Lower lobe of right lung (tissue), 2 donors: Measurements from ENCODE around the gene STK35. TPM values are rescaled to one million over a fixed set of nuclear protein-coding genes. Genes with fewer than 3 reads are reported as not detected.

Experiments used
- ATAC-seq, 2 donors: fragments of 200-7000 bp; cut with Tn5 transposase; one replicate each; pipeline ENCODE4 v1.9.1; 2020 to 2022; ENCODE audit warnings: mild to moderate bottlenecking in 2 of 2, moderate library complexity in 2 of 2
- DNase-seq: peaks from one replicate; pipeline ENCODE4 v3.0.0-alpha.2; 2020
- H3K27ac ChIP-seq: fragments of 200-600 bp; one replicate; pipeline ENCODE4 v1.8.0; 2022
- H3K27me3 ChIP-seq: fragments of 200-600 bp; one replicate; pipeline ENCODE4 v1.8.0; 2022; ENCODE audit warnings: low read depth
- H3K36me3 ChIP-seq: fragments of 200-600 bp; one replicate; pipeline ENCODE4 v1.8.0; 2022; ENCODE audit warnings: mild to moderate bottlenecking
- H3K4me1 ChIP-seq: fragments of 200-600 bp; one replicate; pipeline ENCODE4 v1.8.0; 2022
- H3K4me3 ChIP-seq: fragments of 200-600 bp; one replicate; pipeline ENCODE4 v1.8.0; 2022; ENCODE audit warnings: mild to moderate bottlenecking
- H3K9me3 ChIP-seq: fragments of 200-600 bp; one replicate; pipeline ENCODE4 v1.8.0; 2022
- intact Hi-C: fragments of 100-400 bp; cut with DNase I; formaldehyde crosslinking; loops from one replicate; pipeline ENCODE4 v1.11.0; 2022
- long read RNA-seq: library from polyadenylated mRNA; unstranded; transcript quantifications from one replicate; pipeline ENCODE4 v2.0.0, GENCODE V29; 2021
- total RNA-seq: library from RNA; stranded (reverse); fragmentation: NEBNext Ultra II Directional; extraction: Animal tissue kit (Norgen Biotek cat#: 25700); gene quantifications from one replicate; pipeline ENCODE4 v1.2.1, GENCODE V29; 2021
- TF ChIP-seq, protein P1 (sequence below): fragments of 200-600 bp; IDR thresholded peaks from one replicate; pipeline ENCODE4 v1.8.0; 2022; ENCODE audit warnings: antibody characterized with exemption, mild to moderate bottlenecking
- donor health status: DM: no; HTN: yes; CAD: no; lungs with severe emphysema.

The STK35 gene
- total RNA-seq: 13.9 TPM
- long read RNA-seq, partial matches to known transcripts: 5 of 27 reads
- long read RNA-seq, other reads (novel, unspliced or antisense): 22 of 27 reads

DNA sequence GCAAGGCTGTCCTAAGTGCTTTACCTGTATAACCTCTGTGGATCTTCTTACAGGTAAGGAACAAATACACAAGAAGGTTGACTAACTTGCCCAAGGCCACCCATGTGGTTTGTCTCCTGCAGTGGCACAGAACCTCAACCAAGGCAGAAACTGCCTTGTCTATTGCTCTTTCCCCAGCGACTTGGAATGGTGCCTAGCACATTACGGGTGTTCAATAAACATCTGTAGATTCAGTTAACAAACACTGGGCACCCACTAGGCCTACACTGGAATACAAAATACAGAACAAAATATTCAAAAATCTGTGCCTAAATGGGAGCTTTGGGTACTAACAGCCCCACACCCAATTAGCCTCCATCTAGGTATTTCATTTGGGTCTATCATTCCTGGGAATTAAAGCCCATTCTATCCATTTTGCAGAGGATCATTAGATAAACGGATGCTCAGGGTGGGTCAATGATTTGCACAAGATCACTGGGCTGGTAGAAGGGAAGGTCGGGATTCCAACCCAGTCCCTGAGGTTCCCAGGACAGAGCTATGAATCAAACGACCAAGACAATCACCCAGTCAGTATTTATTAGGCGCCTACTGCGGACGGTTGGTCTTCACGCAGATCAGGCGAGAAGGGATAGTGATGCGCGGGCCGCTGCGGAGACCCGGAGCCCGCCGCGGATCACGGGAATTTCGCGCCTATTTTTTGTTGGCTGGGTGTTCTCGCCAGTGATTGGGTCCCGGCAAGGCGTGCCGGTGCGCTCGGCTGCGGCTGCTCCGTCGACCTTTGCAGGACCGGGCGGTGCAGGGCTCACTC is at the start of gene STK35:
TSS of gene STK35 (plus strand) at position 771 of the 808 bp plus-strand sequence. CDS start 55 bp downstream, outside the sequence.
- TF ChIP-seq, protein P1, sequence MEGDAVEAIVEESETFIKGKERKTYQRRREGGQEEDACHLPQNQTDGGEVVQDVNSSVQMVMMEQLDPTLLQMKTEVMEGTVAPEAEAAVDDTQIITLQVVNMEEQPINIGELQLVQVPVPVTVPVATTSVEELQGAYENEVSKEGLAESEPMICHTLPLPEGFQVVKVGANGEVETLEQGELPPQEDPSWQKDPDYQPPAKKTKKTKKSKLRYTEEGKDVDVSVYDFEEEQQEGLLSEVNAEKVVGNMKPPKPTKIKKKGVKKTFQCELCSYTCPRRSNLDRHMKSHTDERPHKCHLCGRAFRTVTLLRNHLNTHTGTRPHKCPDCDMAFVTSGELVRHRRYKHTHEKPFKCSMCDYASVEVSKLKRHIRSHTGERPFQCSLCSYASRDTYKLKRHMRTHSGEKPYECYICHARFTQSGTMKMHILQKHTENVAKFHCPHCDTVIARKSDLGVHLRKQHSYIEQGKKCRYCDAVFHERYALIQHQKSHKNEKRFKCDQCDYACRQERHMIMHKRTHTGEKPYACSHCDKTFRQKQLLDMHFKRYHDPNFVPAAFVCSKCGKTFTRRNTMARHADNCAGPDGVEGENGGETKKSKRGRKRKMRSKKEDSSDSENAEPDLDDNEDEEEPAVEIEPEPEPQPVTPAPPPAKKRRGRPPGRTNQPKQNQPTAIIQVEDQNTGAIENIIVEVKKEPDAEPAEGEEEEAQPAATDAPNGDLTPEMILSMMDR: no peak
- H3K27ac ChIP-seq: peak within 1 kb of the TSS; percentile 99
- H3K4me3 ChIP-seq: peak within 1 kb of the TSS; percentile 84
- H3K4me1 ChIP-seq: peaks cover 33% of the 10 kb centered on the region
- H3K27me3 ChIP-seq: no peaks in the 10 kb centered on the region
- no peak for DNase-seq
- H3K36me3 ChIP-seq: no peaks in the 10 kb centered on the region
- H3K9me3 ChIP-seq: no peaks in the 10 kb centered on the region
- peak; percentile 81 to 82 for ATAC-seq
- intact Hi-C loops: no loop called here

DNA sequence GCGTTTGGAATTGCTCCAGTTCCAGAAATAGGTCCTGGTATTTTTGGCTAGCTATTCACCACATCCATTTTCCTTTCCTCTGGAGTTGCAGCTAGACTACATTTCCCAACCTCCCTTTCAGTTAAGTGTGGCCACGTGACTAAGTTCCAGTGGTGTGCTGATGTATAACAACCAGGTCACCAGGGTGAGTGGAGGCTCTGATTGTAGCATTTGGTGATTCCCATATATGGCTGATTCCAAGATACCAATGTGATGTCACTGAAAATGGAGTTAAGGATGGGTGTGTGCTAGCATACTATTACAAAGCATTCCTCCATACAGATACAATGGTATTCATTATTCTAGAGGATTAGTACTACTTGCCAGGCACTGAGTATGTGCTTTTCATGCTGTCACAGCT is 49.7 kb upstream of the STK35 start:
- no peak overlapping the region for H3K4me3 ChIP-seq
- H3K9me3 ChIP-seq: no peaks in the 10 kb centered on the region
- no peak overlapping the region for H3K27ac ChIP-seq
- intact Hi-C loops: no loop called here
- peaks cover 49% of the 10 kb centered on the region for H3K27me3 ChIP-seq
- ATAC-seq (no peak), DNase-seq (no peak)
- TF ChIP-seq, protein P1: no peak
- H3K4me1 ChIP-seq: no peaks in the 10 kb centered on the region
- no peaks in the 10 kb centered on the region for H3K36me3 ChIP-seq

DNA sequence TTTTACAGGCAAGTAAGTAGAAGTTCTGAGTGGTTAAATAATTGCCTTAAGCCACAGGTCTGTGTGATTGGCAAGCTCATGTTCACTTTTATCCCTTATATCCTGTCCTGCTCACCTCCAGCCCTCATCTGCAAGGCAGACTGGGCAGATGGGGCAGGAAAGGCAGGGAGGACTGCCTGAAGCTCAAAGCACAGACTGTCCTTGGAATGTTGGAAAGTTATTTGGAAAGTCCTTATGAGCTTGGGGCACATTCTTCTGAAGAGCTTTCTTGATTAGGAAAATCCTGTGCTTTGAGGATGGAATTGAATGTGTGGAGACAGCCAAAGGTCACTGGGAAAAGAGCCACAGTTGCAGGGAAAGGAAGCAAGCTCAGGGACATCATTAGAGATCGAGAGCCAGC is 48.9 kb upstream of the STK35 start:
- intact Hi-C loops: no loop called here
- Histone ChIP-seq H3K4me1 (no peaks in the 10 kb centered on the region), H3K36me3 (no peaks in the 10 kb centered on the region), H3K27me3 (peaks cover 49% of the 10 kb centered on the region), H3K9me3 (no peaks in the 10 kb centered on the region), H3K27ac (no peak overlapping the region), H3K4me3 (no peak overlapping the region)
- ATAC-seq (no peak), DNase-seq (no peak)
- TF ChIP-seq, protein P1: no peak

DNA sequence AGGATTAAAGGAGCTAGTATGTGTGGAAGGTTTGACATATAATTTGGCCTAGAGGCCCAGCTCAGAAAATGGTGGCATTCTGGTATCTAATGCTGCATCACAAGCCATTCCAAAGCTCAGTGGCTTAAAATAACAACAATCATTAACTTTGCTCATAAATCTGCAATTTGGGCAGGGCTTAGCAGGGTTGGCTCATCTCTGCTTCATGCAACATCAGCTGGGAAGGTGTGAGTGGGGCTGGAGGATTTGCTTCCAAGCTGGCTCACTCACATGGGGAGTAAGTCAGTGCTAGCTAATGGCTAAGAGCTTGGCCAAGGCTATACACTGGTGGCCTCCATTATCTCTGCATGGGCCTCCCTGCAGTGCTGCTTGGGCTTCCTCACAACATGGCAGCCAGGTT is 48.0 kb upstream of the STK35 start:
- H3K4me3 ChIP-seq: no peak overlapping the region
- no peaks in the 10 kb centered on the region for H3K4me1 ChIP-seq
- DNase-seq: no peak
- no peaks in the 10 kb centered on the region for H3K9me3 ChIP-seq
- no peak for ATAC-seq
- no peak overlapping the region for H3K27ac ChIP-seq
- TF ChIP-seq, protein P1: no peak
- intact Hi-C loops: no loop called here
- H3K36me3 ChIP-seq: no peaks in the 10 kb centered on the region
- peaks cover 44% of the 10 kb centered on the region for H3K27me3 ChIP-seq

DNA sequence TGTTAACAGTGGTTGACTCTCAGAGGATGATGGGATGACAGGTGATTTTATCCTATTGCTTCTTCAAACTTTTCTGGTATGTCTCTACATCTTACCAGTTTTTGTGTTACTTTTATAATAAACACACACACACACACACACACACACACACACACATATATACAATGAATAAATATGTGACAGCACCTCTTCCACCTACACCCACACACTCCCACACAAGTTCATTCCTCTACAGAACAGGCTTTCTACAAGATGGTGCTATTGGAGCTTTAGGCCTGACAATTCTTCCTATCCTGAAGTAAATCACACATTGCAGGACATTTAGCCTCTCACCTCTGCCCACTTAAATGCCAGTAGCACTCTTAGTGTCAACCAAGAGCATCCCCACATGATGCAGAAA is 46.7 kb upstream of the STK35 start:
- Histone ChIP-seq H3K27me3 (peaks cover 31% of the 10 kb centered on the region), H3K4me1 (no peaks in the 10 kb centered on the region), H3K27ac (no peak overlapping the region), H3K9me3 (no peaks in the 10 kb centered on the region), H3K36me3 (no peaks in the 10 kb centered on the region), H3K4me3 (no peak overlapping the region)
- DNase-seq (no peak), ATAC-seq (no peak)
- intact Hi-C loops: no loop called here
- TF ChIP-seq, protein P1: no peak
